Measurements from ENCODE around the gene MC5R.

MC5R gene

DNA sequence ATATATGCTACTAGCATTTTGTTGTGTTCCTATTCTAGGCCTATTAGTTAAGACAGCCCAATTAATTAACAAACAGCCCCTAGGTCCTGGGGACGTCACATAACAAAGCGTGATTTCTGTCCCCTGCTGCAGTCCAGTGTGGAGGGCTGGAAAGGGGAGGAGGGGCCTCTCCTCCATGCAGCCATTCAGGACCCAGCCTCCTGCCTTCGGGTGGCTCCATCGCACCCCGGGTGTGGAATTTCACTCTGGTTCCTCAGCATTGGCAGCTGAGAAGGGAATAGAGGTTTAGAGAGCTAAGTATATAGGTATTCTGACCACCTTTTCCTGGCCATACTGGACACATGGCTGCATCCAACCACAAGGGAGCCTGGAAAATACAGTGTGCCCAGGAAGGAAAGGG lies 49.0 kb downstream of the MC5R start:
- no peak for DNase-seq (ENCODE audit: low read depth)
- TF ChIP-seq, protein P1, sequence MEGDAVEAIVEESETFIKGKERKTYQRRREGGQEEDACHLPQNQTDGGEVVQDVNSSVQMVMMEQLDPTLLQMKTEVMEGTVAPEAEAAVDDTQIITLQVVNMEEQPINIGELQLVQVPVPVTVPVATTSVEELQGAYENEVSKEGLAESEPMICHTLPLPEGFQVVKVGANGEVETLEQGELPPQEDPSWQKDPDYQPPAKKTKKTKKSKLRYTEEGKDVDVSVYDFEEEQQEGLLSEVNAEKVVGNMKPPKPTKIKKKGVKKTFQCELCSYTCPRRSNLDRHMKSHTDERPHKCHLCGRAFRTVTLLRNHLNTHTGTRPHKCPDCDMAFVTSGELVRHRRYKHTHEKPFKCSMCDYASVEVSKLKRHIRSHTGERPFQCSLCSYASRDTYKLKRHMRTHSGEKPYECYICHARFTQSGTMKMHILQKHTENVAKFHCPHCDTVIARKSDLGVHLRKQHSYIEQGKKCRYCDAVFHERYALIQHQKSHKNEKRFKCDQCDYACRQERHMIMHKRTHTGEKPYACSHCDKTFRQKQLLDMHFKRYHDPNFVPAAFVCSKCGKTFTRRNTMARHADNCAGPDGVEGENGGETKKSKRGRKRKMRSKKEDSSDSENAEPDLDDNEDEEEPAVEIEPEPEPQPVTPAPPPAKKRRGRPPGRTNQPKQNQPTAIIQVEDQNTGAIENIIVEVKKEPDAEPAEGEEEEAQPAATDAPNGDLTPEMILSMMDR (IDR thresholded peaks at IDR 0.05; ENCODE audit: low read depth, low read length, missing control alignments) = no peak
- no peak overlapping the region for H3K4me3 ChIP-seq (ENCODE audit: low read depth, low read length)

DNA sequence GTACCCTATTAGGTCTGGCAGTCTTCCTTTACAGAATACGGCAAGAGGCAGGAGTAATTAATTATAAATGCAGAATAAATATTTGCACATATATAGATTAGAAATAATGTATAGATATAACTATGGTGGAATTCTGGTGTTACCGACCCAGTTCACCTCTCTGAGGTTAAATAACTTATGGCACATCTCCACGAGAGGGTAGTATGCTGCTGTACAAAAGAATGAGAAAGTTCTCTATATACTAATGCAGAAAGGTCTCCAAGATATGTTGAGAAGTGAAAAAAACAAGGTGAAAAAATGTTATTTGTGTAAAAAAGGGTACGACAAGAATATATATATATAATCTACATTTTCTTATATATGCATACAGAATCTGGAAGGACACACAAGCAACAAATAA lies 50.6 kb downstream of the MC5R start:
- TF ChIP-seq, protein P1 (IDR thresholded peaks at IDR 0.05; ENCODE audit: low read depth, low read length, missing control alignments) = no peak
- DNase-seq (ENCODE audit: low read depth) = no peak
- H3K4me3 ChIP-seq (ENCODE audit: low read depth, low read length) = no peak overlapping the region
